ENCODE data around the gene PLCB1. TPM values are rescaled to one million over a fixed set of nuclear protein-coding genes. Genes with fewer than 3 reads are reported as not detected.
"Not testable (repeated sequence)": the region's sequence is repeated elsewhere in the genome, so short reads cannot be mapped to it uniquely, and the experiment has no call there.

The PLCB1 gene
- total RNA-seq, 1 donor from 2014 or later, result 72.5 TPM

DNA sequence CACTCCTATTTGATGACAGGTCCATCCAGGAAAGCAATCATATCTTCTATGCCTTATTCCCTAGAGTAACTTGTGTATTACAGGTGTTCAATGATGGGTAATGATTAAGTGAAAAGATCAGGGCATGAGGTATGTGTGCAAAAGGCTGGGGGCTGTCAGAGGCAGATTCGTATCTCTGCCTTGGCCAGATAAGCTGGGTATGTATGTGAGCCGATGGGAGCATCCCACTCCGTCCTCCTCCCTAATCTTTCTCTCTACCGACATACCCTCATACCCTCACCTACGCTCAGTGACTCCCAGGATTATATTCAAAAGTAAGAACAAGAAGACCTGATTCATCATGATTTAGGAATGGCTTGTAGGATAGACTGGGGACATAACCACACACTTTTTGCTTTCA, 238.7 kb downstream of the PLCB1 start:
- no peak for DNase-seq

DNA sequence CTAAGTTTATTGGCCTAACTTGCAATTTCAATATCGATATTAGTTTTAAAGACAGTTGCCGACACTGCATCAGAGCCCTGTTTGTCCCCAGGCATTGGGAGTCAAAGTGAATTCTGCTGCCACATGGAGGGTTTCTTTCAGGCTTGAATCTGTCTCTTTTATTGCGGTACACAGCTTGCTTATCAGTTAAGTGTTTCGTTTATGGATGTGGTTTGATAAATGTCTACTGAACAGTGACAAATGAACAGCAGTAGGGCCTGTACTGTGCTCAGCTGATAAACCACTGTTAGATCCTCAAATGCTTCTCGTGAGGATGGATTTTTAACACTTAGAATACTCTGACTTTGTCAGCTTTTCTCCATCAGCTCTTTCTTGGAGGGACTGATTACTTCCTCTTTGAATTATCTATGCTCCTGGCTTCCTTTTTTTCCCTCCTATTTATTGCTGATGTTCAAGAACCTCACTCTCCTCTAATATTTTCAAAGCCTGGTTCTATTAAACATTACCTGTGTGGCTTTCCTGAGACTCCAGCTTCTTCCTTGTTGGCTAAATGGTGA, 240.8 kb downstream of the PLCB1 start:
- DNase-seq, result no peak

DNA sequence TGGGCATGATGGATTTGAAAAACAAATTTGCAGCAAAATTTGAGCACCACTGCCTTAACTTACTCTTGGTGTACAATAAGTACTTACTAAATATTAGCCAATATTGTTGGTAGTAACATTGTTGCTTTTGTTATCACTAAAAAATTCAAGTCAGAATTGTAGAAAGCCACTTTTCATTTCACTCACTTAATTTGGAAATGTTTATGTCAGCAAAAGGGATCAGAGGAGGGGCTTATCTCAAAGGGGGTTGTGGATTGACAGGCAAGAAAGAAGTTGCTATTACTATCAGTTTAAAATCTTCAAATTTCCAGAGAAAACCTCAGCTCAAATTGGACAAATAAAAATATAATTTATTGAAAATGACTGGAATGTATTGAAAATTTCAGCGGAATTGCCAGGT, 241.5 kb downstream of the PLCB1 start:
- no peak for DNase-seq

DNA sequence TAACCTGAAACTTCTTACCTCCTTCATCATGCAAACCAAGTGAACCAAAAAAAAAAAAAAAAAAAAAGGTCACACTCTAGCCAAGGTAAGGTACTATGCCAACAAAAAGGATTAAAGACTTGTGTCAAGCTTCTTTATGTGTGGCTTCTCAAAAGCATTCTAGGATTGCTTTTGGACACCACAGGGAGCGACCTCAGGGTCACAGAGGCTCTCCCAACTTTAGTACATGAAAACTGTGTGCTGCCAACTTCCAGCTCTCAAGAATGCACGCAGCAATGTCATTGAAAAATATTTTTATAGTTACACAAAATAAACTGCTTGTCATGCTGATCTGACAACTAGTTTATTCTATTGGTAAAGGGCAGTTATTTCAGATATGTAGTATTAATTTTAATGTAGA, 243.8 kb downstream of the PLCB1 start:
- DNase-seq, result no peak

DNA sequence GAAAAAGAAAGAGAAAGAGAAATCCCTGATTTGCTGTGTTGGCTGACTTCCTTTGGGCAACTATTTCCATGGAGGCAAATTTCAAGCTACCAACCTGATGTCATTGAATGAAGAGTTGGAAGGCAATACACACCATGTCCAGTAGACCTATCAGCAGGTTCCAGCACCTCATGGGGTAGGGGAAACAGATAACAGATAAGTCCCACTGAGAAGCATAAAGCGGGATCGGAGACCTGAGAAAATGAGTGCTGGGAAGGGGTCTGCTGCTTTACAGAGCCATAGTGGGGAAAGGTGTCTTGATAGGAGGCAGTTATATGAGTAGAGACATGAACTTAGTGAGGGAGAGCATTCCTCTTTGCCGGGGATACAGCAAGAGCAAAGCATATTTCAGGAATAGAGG, 244.9 kb downstream of the PLCB1 start:
- DNase-seq, result no peak

DNA sequence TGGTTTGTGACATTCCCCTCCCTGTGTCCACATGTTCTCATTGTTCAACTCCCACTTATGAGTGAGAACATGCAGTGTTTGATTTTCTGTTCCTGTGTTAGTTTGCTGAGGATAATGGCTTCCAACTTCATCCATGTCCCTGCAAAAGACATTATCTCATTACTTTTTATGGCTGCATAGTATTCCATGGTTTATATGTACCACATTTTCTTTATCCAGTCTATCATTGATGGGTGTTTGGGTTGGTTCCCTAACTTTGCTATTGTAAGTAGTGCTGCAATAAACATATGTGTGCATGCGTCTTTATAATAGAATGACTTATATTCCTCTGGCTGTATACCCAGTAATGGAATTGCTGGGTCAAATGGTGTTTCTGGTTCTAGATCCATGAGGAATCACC, 247.1 kb downstream of the PLCB1 start:
- not testable (repeated sequence) for DNase-seq

DNA sequence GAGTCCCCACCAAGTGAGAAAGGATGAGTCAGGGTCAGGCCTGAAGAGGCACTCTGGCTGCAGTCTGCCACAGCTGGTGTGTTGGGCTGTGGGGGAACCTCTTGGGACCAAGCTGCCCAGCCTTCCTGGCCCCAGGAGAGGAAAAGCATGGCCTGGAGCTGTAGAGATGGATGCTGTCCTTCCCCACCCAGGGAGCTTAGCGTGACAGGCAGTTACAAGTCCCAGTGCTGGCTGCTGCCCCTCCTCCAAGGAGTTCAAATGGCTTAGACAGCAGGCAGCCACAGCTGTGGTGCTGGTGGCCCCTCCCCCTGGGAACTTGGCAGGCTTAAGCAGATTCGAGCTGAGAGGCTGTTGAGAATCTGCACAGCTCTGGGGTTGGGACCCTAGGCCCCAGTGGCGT, 253.2 kb downstream of the PLCB1 start:
- no peak for DNase-seq

DNA sequence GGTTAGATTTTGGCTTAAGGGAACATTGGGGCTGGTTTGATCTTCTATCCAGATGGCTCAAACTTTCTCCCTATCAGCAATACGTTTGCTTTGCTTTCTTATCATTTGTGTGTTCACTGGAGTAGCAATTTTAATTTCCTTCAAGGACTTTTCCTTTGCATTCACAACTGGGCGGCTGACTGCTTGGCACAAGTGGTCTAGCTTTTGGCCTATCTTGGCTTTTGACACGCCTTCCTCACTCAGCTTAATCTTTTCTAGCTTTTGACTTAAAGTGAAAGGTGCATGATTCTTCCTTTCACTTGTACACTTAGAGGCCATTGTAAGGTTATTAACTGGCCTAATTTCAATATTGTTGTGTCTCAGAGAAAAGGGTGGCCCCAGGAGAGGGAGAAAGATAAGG, 254.9 kb downstream of the PLCB1 start:
- DNase-seq, result no peak

DNA sequence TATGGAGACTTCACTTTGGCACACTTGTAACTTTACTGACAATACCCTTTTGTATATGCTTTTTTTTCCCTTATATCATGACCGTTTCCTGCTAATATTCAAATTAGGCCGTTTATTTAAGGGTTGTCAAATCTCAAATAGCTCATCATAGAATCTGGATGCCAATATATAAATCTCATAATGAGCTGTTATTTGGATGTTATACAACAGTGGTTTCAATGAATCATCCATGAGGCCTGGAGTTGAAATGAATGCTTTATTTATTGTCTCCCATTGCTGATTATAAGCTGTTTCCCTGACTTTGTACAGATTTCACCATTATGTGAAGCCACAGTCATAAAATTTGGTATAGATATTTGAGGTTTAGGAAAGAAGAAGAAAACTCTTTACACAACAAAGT, 256.1 kb downstream of the PLCB1 start:
- no peak for DNase-seq

DNA sequence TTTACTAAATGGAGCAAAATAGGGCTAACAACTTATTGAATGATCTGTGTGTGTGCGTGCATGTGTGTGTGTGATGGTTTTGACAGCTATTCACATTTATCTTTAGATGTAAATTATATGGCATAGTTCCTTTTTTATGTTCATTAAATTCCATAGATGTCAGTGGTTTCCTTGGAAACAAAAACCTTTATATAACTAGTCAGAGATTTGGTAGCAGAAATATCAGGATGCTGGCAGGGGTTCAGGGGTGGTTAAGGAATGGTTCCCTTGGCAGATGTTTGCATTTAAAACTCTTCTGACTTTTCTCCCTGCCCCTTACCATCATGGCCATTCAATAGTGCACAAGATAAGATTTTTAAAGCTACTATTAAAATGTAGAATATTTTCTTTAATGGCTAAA, 256.6 kb downstream of the PLCB1 start:
- DNase-seq, result no peak

DNA sequence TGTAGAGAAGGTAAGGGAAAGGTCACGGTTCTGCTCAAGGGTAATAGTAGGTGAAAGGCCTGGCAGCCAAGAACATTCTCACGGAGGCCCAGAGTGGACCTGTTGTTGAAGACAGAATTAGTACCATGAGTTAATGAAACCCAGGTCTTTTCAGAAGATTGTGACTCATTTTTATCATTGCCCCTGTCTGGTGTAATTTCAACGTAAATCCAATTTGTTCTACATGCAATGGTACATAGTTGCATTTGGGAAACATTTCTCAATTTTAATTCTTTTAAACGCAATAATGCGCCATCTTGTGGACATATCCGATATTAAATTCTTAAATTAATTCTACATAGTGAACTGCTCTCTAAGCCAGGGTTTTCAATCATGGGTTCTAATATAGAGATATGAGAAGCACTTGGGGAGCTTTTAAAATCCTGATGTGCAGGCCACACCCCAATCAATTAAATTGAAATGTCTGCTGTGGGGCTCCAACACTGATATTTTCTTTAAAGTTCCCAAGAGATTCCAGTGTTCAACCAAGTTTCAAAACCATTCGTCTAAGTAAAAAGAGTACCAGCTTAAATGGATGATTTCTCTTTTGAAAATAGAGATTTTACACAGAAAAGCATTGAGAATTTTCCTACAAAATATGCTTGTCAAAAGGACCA, 257.4 kb downstream of the PLCB1 start:
- DNase-seq, result no peak

DNA sequence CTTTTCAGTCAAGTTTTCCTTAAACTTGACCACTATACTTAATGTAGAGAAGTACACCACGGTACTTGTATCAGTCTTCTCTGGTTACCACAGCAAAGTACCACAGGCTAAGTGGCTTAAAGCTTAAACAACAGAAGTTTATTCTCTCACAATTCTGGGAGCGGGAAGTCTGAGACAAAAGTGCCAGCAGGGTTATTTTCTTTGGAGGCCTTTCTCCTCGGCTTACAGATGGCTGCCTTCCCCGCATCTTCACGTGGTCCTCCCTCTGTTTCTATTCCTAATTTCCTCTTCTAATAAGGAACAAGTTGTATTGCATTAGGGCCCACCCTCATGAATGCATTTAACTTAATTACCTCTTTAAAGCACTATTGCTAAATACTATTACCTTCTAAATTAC, 258.0 kb downstream of the PLCB1 start:
- DNase-seq, result no peak

DNA sequence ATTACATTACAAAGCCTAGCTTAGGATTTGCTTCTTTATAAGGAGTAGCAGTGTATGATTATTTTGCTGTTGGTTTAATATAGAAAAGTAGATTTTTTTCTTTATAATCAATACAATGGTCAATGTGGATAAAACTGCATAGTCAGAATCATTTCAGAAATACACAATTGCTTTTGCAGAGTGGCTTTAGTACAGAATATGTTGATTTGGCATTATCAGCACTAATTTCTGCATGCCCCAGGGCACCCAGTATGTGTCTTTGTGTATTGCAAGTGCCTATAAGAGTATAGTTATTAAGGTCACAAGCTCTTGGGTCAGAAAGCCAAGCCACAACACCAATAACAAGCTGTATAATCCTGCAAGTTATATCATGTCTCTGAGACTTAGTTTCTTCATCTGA, 258.4 kb downstream of the PLCB1 start:
- DNase-seq, result no peak

DNA sequence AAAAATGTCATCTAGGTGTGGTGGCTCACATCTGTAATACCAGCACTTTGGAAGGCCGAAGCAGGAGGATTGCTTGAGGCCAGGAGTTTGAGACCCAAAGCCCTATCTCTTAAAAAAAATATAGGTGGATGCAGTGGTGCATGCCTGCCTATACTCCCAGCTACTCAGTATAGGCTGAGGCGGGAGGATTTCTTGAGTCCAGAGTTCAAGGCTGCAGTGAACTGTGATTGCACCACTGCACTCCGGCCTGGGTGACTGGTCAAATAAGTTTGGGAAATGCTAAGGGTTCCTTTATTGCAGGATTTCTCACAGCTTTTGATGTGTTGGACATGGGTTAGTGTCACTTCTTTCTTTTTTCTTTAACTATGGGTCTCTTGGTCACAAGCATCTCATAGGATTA, 261.3 kb downstream of the PLCB1 start:
- no peak for DNase-seq

DNA sequence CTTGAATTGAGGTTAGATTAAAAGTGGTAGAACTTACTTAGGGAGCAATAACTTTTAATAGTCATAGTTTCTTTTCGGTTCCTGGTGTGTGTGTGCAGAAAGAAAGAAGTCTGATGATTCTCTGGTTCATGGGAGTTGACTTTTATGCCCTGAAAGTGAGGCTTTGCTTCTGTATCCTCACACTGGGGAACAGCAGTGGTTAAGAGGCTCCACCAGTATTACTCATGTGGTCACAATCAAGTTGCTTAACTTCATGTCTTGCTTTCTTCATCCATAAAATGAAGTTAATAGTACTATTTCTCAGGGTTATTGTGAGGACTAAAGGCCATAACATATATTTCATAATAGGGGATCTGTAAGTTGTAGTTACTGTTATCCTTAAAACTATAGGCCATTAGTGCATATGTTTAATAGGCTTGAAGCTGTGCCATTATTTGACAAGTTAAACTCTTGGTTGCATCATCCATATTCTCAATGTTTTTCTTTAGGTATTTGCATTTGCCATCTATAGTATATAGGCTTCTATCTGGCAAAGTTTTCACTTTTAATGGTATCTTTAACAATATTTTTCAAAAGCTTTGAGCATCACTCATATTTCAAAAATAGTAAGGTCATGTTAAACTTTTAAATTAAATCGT, 262.4 kb downstream of the PLCB1 start:
- no peak for DNase-seq

DNA sequence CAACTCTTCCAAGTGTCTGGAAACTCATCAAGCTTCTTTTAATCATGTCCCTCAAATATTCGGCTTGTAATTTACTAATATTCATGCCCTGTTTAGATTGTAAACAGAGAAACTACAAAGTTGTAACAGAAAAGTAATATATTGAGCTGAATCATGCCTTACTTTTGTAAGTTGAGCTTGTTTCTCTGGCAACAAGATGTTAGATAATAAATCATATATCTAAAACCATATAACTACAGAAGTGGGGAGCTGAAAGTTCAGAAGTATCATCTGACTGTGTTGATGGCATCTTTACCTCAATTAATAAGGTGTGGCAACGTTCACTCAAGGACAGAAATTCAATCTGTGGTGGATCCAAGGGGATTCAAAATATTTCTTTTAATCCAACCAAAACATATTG, 263.9 kb downstream of the PLCB1 start:
- DNase-seq, result no peak

DNA sequence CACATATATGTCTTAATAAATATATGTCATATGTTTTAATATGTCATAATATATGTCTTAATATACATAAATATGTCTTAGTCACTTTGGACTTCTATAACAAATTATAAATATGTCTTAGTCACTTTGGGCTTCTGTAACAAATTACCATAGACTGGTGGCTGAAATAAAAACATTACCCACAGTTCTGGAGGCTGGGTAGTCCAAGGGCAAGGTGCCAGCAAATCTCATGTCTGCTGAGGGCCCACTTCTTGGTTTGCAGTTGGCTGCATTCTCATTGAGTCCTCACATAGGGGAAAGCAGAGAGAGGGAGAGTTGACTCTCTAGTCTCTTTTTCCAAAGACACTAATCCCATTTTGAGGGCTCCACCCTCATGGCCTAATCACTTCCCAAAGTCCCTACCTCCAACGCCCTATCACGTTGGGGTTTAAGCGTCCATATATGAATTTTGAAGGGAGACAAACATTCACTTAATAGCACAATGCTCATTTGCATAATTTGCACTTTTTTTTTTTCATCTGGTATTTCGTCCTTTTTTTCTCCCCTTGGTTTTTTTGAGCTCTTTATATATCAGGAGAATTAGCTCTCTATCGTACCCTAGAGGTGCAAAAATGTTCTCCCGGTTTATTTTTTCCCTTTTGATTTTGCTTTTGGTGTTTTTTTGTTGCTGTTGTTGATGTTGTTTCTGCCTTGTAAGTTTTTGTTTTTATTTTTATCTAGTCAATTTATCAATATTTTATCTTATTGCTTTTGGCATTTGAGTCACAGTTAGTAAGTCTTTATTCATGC, 266.4 kb downstream of the PLCB1 start:
- DNase-seq, result no peak

DNA sequence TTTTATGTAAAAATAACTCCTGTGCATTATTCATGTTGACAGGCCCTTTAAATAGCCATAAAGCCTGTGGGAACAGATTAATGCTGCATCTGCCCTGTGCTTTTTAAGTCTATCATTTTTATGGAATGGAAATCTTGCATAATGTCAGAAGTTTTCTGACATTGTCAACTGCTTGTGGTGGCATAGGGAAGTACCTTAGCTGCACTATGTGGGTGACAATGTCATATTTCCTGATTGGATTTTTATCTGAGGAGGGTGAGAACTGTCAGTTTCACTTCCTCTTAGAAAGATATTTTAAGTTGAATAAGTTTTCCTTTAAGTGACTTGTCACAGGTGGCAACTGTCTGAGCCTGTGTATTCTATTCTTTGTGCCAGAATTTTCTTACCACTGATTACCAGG, 267.9 kb downstream of the PLCB1 start:
- no peak for DNase-seq

DNA sequence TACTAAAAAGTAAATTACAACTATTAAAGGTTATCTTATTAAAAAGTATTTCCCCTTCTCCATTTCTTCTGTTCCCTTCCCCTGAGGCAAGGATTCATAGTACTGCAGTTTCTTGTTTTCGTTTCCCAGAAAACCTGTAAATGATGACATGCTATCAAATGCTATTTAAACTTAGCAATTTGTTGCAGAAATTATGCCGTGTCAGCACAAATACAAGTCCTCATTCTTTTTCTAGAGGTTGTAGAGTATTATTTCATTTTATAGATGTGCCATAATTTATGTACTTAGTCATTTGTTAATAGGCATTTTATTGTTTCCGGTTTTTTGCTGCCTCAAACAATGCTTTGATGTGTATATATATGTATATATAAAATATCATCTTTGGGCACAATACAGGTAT, 268.4 kb downstream of the PLCB1 start:
- DNase-seq, result no peak

DNA sequence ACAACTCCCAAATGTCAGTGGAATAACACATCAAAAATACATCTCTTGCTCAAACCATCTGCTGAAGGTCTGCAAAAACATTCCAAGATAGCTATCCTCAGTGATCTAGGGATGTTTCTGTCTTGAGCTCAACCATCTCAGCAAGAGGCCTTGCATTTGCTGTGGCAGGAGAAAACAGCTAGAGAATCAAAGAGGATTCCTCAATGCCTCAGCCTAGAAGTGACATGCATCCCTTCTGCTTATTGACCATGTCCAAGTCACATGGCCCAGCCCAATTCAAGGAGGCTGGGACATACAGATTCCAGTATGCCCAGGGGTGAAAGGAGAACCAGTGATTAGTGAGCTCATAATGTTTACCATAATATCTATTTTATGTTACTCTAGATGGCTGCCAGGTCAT, 269.5 kb downstream of the PLCB1 start:
- DNase-seq, result no peak

DNA sequence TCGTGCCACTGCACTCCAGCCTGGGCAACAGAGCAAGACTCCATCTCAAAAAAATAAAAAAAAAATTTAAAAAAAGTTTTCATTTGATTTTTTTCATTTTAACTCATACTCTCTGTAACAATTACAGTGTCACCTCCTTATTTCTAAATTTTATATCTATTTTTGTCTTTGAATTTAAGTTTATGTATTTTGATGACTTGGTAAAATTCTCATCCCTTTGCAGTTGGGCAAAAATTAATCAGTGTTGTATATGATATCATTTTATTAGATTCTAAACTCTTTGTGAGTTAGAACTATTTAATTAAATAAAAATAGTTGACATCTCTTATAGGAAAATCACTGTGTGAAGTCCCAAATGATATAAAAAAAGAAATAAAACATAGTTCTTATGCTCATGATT, 270.7 kb downstream of the PLCB1 start:
- DNase-seq, result no peak

DNA sequence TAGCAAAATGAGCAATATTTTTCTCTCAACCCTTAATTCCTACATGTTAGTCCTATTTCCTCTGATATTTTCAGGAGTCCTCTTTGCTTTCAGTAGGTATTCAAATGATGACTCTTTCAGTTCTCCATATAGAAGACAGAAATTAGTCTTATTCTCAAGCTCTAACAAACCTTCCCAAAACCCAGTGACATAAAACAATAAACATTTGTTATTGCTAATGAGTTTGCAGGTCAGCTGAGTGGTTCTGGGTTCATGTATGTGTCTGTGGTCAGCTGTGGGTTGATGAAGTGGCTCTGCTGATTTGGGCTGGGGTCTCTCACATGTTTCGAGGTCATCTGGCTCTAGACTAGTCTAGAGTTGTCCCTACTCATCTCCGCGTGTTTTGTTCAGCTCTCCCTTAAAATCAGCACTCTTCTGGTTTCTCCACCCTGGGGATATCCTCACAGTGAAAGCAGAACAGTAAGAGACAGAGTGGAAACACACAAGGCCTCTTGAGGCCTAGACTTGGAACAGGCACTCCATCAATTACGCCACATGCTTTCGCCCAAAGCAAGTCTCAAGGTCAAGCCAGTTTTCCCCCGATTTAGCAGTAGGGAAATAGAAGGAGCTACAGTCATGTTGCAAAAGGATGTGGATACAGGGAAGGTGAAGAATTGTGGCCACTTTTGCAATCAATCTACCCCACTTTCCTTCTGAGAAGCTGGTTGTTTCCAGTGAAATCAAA, 273.0 kb downstream of the PLCB1 start:
- no peak for DNase-seq

DNA sequence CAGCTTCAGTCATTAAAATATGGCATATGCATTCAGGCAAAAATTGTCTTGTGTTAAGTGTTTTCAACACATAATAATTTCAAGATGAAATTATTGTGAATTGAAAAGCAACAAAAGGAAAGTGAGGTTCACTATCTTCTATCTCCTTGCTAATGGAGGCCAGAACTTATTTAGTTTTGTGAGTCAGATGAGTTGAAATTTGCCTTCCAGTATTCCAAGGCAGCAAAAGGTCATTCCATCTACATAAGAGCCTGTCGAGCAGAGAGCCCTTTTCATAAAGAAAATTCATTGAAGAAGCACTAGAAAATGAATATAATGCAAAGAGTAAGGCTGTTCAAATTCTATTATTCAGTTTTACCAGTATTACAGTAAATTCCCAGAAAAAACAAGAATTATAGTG, 274.3 kb downstream of the PLCB1 start:
- DNase-seq, result no peak

All from occipital lobe (tissue), 2 donors.